Vagina (tissue), 2 donors: ENCODE data around the gene PTPN4.

ENCODE experiments used
- CTCF ChIP-seq, 3 experiments: fragments of 450-650 bp in 2 of 3; fragments of 200-600 bp in 1 of 3; sonication (generic) in 1 of 3; IDR thresholded peaks; one replicate each; pipeline ENCODE4 v1.5.1; 2017 to 2019; ENCODE audit warnings: antibody characterized with exemption in 3 of 3, mild to moderate bottlenecking in 2 of 3, moderate library complexity in 2 of 3
- POLR2A ChIP-seq, 2 donors: fragments of 450-650 bp; IDR thresholded peaks; one replicate each; pipeline ENCODE4 v1.6.1; 2017; ENCODE audit warnings: antibody characterized with exemption in 2 of 2, mild to moderate bottlenecking in 2 of 2, moderate library complexity in 2 of 2

DNA sequence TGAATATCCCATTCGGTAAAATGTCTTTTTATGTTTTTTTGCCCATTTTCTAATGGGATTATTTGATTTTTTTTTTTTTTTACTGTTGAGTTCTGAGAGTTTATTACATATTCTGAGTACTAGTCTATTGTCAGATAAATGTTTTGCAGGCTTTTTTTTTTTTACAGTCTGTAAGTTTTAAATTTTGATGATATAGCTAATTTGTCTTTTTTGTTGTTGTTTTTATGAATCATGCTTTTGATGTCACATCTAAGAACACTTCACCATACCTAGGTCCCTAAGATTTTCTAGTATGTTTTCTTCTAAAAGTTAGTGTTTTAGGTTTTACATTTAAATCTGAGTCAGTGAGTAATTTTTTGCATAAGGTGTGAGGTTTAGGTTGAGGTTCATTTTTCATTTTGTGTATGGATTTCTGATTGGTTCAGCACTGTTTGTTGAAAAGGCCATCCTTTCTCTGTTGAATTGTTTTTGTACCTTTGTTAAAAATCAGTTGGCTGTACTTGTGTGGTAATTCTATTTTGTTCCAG lies 40.7 kb downstream of the PTPN4 start:
- no peak for TF ChIP-seq CTCF (IDR thresholded peaks at IDR 0.05)
- TF ChIP-seq POLR2A (IDR thresholded peaks at IDR 0.05): no peak
